Measurements from ENCODE around the gene MXRA7.

Gene MXRA7

DNA sequence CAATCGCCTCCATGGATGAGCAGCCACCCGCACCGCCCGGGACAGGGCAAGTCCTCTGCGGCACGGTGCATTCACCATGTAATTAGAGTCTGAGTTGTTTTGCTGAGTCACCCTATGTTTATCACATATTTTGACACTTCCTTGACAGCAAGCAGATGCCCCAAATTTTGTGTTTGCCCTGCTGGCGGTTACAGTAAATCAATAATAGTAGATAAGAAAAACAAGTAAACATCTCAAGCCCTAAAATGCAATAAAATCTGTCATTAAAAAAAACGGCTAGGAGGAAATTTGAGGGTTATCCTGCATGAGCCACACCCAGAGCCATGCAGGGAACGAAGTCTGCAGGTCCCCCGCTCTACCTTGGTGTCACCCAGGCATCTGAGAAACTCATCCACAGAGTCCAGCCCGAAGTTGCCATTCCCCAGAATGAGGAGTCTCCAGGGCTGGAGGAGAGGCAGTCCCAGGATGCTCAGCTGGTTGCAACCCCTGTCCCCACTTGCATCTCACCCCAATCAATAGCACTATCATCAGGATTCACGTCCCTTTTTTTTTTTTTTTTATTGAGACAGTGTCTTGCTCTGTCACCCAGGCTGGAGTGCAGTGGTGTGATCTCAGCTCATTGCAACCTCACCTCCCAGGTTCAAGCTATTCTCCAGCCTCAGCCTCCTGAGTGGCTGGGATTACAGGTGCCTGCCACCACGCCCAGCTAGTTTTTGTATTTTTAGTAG is 50.7 kb downstream of the MXRA7 start:
- no peak for DNase-seq
- Histone ChIP-seq H3K9me3 (ENCODE audit: severe bottlenecking) (no peaks in the 10 kb centered on the region), H3K27me3 (ENCODE audit: insufficient read depth, low read depth, severe bottlenecking) (no peaks in the 10 kb centered on the region), H3K36me3 (no peaks in the 10 kb centered on the region), H3K4me3 (ENCODE audit: low read depth, low read length) (no peak overlapping the region), H3K27ac (no peak overlapping the region)
- TF ChIP-seq, protein P1, sequence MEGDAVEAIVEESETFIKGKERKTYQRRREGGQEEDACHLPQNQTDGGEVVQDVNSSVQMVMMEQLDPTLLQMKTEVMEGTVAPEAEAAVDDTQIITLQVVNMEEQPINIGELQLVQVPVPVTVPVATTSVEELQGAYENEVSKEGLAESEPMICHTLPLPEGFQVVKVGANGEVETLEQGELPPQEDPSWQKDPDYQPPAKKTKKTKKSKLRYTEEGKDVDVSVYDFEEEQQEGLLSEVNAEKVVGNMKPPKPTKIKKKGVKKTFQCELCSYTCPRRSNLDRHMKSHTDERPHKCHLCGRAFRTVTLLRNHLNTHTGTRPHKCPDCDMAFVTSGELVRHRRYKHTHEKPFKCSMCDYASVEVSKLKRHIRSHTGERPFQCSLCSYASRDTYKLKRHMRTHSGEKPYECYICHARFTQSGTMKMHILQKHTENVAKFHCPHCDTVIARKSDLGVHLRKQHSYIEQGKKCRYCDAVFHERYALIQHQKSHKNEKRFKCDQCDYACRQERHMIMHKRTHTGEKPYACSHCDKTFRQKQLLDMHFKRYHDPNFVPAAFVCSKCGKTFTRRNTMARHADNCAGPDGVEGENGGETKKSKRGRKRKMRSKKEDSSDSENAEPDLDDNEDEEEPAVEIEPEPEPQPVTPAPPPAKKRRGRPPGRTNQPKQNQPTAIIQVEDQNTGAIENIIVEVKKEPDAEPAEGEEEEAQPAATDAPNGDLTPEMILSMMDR (IDR thresholded peaks at IDR 0.05; ENCODE audit: low read depth, low read length) = no peak

DNA sequence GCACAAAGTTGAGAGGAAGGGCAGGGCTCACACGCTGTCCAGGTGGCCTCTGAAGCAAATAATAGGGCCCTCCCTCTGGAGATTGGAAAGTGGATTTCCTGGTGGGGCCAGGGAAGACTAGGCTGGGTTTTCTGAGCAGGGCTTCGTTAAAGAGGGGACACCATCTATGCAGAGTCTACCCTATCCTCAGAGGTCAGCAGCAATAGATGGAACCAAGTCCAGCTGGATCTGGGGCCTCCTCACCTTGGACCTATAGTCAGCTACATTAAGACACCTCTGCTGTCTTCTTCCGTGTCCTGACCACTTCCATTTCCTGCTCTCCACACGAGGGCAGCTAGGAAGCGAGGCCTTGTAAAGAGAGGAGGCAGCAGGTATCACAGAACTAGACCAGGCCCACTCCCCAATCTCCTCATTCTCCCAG is 52.5 kb downstream of the MXRA7 start:
- no peaks in the 10 kb centered on the region for H3K27me3 ChIP-seq (ENCODE audit: insufficient read depth, low read depth, severe bottlenecking)
- TF ChIP-seq, protein P1 (IDR thresholded peaks at IDR 0.05; ENCODE audit: low read depth, low read length) = no peak
- no peak overlapping the region for H3K27ac ChIP-seq
- H3K9me3 ChIP-seq (ENCODE audit: severe bottlenecking) = no peaks in the 10 kb centered on the region
- H3K36me3 ChIP-seq = no peaks in the 10 kb centered on the region
- DNase-seq = no peak
- no peak overlapping the region for H3K4me3 ChIP-seq (ENCODE audit: low read depth, low read length)

DNA sequence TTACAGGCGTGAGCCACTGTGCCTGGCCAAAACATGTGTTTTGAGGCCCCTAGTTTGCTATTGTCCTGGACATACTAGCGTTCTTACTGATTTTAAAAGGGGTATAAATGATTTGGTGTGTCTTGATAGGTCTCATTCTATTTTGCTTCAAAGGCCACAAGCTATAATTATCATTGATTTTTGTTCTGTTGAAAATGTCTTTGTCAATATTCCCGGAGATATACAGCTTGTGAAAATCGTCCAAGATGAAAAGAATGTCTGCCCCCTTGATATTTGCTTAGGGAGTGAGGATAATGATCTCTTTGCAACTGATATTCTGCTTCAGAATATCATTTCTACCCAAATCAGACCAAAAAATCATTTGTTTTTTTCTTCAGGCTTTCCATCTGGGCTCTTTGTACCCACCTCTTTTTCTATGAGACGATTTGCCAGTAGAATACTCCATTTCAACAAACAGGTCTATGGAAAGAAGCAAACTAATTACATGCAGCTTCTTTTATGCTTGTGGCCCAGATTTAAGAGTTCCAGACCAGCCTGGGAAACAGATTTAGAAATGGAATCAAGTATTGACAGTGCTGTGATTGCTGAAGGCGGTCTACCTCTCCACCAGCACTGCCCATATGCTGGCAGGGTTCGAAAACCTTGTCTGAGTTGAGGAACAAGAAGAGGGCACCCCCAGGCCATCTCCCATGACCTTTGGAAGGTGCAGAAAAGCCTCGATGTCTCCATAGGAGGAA is 53.1 kb downstream of the MXRA7 start:
- Histone ChIP-seq H3K36me3 (no peaks in the 10 kb centered on the region), H3K27me3 (ENCODE audit: insufficient read depth, low read depth, severe bottlenecking) (no peaks in the 10 kb centered on the region), H3K4me3 (ENCODE audit: low read depth, low read length) (no peak overlapping the region), H3K27ac (no peak overlapping the region), H3K9me3 (ENCODE audit: severe bottlenecking) (no peaks in the 10 kb centered on the region)
- TF ChIP-seq, protein P1 (IDR thresholded peaks at IDR 0.05; ENCODE audit: low read depth, low read length) = no peak
- DNase-seq = no peak

DNA sequence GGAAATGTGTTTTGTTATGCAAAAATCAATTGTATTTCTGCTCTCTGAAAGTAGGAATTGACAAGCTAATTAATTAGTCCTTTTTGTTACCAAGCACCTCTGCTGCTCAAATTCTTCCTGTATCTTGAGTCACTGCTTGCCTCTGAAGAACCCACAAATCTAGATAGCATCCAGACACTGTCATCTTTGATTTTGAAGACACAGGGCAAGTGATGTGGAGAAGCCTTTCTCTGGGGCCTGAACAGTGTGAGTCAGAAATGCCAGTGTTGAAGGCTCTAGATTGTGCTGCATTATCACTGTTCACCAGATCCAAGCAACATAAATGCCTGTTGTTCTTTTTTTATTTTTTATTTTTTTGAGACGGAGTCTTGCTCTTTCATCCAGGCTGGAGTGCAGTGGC is 56.4 kb downstream of the MXRA7 start:
- no peak overlapping the region for H3K4me3 ChIP-seq (ENCODE audit: low read depth, low read length)
- TF ChIP-seq, protein P1 (IDR thresholded peaks at IDR 0.05; ENCODE audit: low read depth, low read length) = no peak
- no peaks in the 10 kb centered on the region for H3K36me3 ChIP-seq
- H3K27me3 ChIP-seq (ENCODE audit: insufficient read depth, low read depth, severe bottlenecking) = no peaks in the 10 kb centered on the region
- DNase-seq = no peak
- peaks cover 4% of the 10 kb centered on the region for H3K9me3 ChIP-seq (ENCODE audit: severe bottlenecking)
- H3K27ac ChIP-seq = no peak overlapping the region

DNA sequence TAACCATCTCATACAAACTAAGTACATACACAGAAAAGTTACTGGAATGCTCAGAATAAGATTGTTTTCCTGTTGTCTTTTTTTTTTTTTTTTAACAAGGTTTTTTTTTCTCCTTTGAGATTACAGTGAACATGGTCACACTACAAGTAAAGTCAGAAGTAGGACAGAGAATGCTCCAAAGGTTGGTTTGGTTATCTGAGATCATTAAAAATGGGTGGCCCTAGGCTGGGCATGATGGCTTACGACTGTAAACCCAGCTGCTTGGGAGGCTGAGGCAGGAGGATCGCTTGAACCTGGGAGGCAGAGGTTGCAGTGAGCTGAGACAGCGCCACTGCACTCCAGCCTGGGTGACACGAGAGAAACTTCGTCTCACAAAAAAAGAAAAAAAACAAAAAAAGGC is 60.3 kb downstream of the MXRA7 start:
- no peaks in the 10 kb centered on the region for H3K27me3 ChIP-seq (ENCODE audit: insufficient read depth, low read depth, severe bottlenecking)
- H3K27ac ChIP-seq = no peak overlapping the region
- no peak overlapping the region for H3K4me3 ChIP-seq (ENCODE audit: low read depth, low read length)
- no peaks in the 10 kb centered on the region for H3K36me3 ChIP-seq
- no peak for DNase-seq
- H3K9me3 ChIP-seq (ENCODE audit: severe bottlenecking) = peaks cover 15% of the 10 kb centered on the region
- TF ChIP-seq, protein P1 (IDR thresholded peaks at IDR 0.05; ENCODE audit: low read depth, low read length) = no peak

Measured in WERI-Rb-1 (cell line).